ENCODE data around the gene ADCY4.

Gene ADCY4

GRCh38 chr14:24315807-24316596 lies 18.9 kb downstream of the ADCY4 start:
- DNase-seq (ENCODE audit: low spot score): no peak

GRCh38 chr14:24315243-24315806 lies 19.5 kb downstream of the ADCY4 start:
- no peak for DNase-seq (ENCODE audit: low spot score)

GRCh38 chr14:24314377-24315193 lies 20.3 kb downstream of the ADCY4 start:
- no peak for DNase-seq (ENCODE audit: low spot score)

GRCh38 chr14:24313913-24314312 lies 21.0 kb downstream of the ADCY4 start:
- no peak for DNase-seq (ENCODE audit: low spot score)

GRCh38 chr14:24312736-24313507 lies 21.9 kb downstream of the ADCY4 start:
- DNase-seq (ENCODE audit: low spot score): peak; percentile 56

GRCh38 chr14:24311837-24312615 lies 22.8 kb downstream of the ADCY4 start:
- no peak for DNase-seq (ENCODE audit: low spot score)

GRCh38 chr14:24310646-24311604 lies 23.9 kb downstream of the ADCY4 start, which contains the start of gene LTB4R:
Gene LTB4R (plus strand): TSS chr14:24311502. CDS start chr14:24315652, 4,150 bp downstream.
- DNase-seq (ENCODE audit: low spot score): peak; percentile 62

- DNase-seq (ENCODE audit: low spot score): no peak
Observed at GRCh38 chr14:24310265-24310645, 24.6 kb downstream of the ADCY4 start.

- DNase-seq (ENCODE audit: low spot score): no peak
Observed at GRCh38 chr14:24309538-24310264, 25.2 kb downstream of the ADCY4 start, which contains the start of gene LTB4R2. Gene LTB4R2 (plus strand): TSS chr14:24310140. CDS start chr14:24310665, 525 bp downstream.

GRCh38 chr14:24308342-24309124 lies 26.3 kb downstream of the ADCY4 start:
- DNase-seq (ENCODE audit: low spot score): no peak

- peak; percentile 53 for DNase-seq (ENCODE audit: low spot score)
Observed at GRCh38 chr14:24307575-24308341, 27.1 kb downstream of the ADCY4 start, which contains the start of gene CIDEB. Gene CIDEB (minus strand): TSS chr14:24307977. CDS start chr14:24307858, 119 bp downstream.

GRCh38 chr14:24307156-24307574 lies 27.7 kb downstream of the ADCY4 start:
- no peak for DNase-seq (ENCODE audit: low spot score)

- DNase-seq (ENCODE audit: low spot score): no peak
Observed at GRCh38 chr14:24304019-24304387, 30.9 kb downstream of the ADCY4 start.

GRCh38 chr14:24300326-24300980 lies 34.4 kb downstream of the ADCY4 start:
- DNase-seq (ENCODE audit: low spot score): no peak

GRCh38 chr14:24299255-24300191 lies 35.3 kb downstream of the ADCY4 start, which contains the start of the genes DHRS1 and NOP9:
Gene DHRS1 (minus strand): TSS chr14:24299780. CDS start chr14:24299106, 674 bp downstream.
Gene NOP9 (plus strand): TSS chr14:24299850. CDS start chr14:24299955, 105 bp downstream.
- peak; percentile 90 for DNase-seq (ENCODE audit: low spot score)

- DNase-seq (ENCODE audit: low spot score): no peak
Observed at GRCh38 chr14:24298892-24299254, 36.0 kb downstream of the ADCY4 start.
